HCEC 1CT (cell line): Measurements from ENCODE around the gene CUBN.
A peak's percentile ranks its signal among the peaks of the same experiment; 100 is the strongest.

ENCODE experiments used
- DNase-seq: peaks from one replicate; pipeline ENCODE4 v3.0.0-alpha.2; 2017

The CUBN gene

DNA sequence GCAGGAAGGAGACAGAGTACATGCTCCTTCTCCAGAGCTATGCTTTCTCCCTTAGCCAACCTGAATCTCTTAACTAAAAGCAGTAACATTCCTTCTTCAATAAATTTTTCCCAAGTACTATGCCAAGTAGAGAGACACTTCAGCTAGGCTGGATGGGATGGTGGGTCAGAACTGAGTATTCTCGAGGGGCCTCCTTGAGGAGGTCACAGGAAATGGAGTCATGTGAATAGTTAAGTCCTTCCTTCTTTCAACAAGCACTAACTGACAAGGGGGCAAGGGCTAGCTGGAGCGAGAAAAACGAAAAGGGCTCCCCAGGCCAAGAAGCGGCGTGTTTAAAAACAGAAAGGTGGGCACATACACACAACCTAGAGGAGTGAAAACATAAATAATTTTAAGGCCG lies 317.8 kb downstream of the CUBN start:
- DNase-seq: no peak

DNA sequence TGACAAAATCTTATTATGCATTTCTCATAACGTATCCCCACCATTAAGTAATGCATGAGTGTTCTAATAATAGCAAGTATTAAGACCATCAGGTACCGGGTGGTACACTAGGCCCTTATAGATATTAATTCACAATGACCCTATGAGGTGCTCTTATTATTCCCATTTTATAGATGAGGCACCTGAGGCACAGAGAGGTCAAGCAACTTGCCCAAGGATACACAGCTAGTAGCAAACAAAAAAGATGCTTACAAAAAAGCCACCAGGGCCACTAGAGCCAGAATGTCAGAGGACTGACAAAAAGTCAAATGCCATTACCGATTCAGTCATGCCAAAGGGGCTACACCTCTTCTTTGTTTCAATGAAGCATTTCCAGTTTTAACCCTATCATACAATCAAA lies 318.3 kb downstream of the CUBN start:
- no peak for DNase-seq

DNA sequence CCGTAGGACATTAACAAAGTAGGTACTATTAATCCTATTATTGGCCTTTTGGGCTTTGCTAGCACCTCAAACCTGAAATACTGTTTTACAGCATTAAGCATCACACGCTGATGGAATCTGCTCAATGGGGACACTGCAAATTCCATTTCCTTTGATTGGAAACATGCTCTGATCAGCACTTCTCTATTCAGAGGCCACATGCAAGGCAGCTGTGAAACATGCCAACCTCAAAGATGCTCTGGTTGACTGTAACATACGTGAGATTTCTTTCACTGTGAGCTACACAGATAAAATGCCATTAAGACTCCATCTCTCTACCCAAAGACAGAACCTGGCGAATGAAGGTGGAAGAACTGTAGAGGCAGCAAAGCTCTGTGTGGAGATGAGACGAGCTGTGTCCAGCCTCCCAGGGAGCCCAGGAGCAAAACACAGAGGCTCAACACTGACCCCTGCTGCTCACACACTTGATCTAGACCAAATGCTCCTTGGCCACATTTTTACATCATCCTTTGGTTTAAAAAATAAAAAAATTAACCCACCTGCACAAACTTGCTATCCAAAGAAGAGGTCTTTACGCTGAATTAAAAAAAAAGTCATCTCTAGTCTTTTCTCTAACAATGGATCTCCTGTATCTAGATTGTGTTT lies 320.4 kb downstream of the CUBN start:
- peak; percentile 54 for DNase-seq

DNA sequence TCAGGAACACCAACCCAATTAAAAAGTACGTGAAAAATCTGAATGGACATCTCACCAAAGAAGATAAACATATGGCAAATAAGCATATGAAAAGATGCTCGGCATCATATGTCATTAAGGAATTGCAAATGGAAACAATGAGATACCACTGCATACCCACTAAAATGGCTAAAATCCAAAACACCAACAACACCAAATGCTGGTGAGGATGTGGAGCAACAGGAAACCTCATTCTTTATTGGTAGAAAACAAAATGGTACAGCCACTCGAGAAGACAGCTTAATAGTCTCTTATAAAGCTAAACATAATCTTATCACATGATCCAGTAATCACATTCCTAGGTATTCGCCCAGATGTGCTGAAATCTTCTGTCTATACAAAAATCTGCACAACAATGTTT lies 325.5 kb downstream of the CUBN start:
- DNase-seq: no peak

DNA sequence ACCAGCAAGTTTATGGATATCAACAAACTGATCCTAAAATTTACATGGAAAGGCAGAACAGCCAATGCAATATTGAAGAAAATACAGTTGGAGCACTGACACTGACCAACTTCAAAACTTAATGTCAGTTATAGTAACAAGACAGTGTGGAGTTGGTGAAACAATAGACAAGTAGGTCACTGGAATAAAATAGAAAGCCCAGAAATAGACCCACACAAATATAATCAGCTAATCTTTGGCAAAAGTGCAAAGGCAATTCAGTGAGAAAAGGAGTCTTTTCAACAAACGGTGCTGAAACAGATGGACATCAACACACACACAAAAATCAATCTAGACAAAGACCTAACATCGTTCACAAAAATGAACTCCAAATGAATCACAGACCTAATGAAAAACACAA lies 326.1 kb downstream of the CUBN start:
- DNase-seq: no peak

DNA sequence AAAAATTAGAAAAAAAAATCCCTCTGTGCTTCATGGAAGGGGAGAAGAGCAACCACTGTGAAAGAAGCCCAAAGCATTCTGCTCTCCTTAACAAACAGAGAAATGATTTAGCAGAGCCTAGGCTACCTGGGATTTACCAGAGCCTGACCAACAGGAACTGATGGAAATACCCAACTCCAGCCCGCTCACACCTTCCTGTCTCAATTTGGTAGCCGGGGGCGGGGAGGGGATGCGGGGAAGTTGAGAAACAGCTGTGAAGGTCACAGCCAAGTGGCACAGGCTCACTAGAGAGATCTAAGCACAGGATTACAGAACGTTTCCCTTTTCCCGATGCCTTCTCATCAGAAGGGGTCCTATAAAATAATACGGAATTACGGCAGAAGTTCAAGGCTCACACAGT lies 330.0 kb downstream of the CUBN start:
- no peak for DNase-seq

DNA sequence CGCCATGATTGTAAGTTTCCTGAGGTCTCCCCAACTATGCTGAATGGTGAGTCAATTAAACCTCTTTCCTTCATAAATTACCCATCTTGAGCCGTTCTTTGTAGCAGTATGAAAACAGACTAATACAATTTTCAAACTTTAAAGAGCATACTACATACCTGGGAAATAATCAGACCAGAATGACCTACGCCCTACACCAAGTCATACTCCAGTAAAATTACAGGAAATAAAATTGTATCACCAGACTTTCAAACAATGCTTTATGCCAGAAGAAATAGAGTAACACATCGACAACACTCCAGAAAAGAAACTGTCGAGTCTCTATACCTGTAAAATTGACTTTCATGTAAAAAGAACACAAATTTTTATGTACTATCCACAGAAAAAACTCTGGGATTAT lies 331.0 kb downstream of the CUBN start:
- DNase-seq: no peak

DNA sequence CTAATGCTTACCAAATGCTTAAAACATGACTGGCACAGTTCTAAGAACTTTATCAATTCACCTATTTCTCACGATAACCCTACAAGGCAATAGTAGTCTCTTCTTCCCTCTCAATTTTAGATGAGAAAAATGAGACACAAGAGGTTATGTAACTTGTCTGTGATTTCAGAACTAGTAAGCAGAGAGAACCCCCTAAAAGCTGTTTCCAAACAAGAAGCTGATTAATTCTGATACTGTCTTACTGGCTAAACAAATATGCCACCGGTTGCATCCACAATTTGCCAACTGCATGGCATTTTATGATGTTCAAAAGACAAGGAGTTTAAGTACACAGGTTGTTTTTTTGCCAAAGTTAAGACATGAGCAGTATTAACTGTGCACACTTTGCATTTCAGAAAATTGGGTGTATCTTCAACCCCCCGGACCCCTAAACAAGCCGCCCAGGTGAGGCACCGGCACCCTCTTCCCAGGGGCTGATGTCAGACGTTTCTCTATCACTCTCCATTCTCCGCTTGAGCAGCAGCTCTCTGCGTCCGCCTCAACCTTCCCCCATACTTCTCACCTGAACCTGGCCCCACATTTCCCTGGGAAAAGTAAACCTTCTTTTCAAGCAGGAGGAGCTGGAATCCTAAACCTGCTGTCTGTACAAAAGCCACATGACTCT lies 334.1 kb downstream of the CUBN start:
- no peak for DNase-seq

DNA sequence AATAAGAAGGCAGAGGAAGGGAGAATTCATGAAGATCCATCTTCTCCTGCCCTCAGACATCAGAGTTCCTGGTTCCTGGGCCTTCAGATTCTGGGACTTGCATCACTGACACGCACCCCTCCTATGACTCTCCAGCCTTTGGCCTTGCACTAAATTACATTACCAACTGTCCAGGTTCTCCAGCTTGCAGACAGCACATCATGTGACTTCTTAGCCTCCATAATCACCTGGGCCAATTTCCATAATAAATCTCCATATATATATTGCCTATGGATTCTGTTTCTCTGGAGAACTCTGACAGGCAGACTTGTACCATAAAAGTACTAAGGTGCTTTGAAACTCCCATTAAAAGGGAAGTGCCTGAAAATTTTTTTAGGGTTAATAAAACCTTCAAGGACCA lies 335.6 kb downstream of the CUBN start:
- DNase-seq: no peak

DNA sequence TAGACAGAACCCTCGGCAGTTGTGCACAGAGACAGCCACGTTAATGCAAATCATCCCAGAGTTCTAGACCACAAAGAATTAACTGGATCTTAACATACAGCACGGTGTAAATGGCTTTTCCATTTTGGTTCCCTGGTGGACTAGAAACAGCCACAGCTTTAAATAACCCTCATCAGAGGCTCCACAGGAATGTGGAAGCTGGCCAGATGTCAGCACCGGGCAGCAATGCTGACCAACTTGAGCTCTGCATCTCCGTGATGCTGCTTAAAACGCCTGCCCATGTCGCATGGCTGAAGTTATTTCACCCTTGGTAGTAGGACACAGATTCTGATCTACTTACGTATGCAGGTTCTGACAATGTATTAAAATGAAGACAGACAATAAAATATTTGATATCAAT lies 336.9 kb downstream of the CUBN start:
- no peak for DNase-seq

DNA sequence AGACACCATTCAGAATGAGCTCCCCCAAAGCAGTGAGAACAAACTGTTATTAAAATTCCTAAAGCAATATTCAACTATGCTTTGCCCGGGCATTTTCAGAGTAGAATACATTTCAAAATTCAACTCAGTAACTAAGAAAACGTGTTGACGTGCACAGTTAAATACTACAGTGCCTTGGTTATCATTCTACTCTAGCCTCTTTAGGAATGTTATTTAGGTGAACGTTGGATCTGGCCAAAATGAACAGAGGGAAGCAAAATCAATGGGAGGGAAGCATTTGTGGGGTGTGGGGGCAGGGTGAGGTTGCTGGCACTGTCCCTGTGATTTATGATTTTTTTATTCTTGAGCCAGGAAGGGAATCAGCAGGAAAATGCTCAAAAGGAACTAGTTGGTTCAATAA lies 339.8 kb downstream of the CUBN start:
- DNase-seq: no peak

DNA sequence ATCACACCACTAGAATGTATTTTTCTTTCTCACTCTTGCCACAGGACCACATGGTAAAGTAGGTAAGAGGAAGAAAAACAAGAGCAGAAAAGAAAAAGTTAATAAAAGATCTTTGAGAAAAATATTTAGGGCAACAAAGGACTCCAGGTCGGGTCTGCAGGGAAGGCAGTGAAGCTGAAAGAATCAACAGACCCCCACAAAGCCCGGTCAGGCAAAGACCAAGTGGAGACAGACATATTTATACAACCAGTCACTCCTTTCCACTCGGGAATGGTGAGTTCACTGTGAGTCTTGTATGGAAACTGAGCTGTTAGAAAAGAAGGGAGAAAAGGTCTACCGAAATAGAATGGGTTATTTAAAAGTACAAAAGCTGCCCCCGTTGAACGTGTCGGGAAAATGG lies 340.4 kb downstream of the CUBN start:
- DNase-seq: no peak

DNA sequence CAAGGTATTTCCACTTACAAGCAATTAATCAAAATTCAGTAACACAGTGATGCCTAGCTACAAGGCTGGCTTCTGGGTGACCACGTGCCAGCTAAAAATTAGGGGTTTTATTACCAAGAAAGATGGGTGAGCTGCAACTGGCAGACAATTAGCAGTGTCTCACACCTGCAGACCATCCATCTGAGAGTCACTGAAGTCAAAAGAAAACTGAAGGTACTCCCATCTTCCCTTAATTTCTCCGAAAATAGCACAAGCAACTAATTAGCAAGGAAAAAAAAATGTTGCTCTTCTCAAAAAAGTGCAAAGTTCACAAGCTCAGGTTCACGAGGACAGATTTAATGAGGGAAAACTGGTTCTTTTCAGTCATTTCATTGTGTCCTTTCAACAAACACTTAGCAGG lies 340.8 kb downstream of the CUBN start:
- DNase-seq: no peak

DNA sequence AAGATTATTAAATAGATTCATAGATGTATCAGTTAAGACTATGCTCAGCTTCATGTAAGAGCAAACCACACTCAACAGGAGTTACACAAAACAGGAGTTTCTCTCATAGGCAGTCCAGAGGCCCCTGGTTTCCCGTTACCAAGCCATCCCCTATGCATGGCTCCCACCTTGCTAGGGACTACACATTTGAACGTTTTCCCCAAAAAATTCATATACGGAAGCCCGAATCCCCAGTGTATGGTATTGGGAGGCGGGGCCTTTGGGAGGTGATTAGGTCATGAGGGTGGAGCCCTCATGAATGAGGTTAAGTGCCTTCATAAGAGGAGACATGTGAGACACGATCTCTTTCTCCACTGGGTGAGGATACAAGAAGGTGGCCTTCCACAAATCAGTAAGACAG lies 341.5 kb downstream of the CUBN start:
- no peak for DNase-seq

DNA sequence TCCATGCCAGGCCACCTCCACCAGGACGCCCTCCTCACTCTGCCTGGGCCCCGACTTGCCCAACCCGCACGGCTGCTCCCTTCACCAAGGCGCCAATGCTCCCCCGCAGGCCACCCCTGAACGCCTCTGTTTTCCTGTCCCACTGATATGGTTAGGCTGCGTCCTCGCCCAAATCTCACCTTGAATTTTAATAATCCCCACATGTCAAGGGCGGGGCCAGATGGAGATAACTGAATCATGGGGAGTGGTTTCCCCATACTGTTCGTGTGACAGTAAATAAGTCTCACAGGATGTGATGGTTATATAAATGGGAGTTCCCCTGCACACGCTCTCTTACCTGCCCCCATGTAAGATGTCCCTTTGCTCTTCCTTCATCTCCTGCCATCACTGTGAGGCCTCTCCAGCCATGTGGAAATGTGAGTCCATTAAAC lies 342.2 kb downstream of the CUBN start:
- DNase-seq: no peak

DNA sequence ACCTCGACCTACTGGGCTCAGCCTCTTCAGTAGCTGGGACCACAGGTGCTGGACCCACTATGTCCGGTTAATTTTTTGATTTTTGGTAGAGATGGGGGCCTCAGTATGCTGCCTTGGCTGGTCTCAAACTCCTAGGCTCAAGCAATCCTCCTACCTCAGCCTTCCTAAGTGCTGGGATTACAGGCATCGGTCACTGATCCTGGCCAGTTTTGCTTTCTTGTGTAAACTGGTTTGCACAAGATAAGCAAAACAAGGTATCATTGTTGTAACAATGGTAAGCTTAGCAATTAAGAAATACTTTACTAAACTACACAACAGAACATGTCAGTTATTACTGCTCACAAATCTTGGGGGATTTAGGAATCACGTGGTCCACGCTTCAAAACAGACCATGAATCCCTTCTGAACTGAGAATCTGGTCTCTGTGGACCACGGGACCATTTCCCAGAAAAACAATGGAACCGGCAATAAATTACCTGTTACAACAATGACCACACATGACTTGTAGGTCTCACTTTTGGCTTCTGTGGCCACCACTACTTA lies 349.2 kb downstream of the CUBN start:
- DNase-seq: no peak

DNA sequence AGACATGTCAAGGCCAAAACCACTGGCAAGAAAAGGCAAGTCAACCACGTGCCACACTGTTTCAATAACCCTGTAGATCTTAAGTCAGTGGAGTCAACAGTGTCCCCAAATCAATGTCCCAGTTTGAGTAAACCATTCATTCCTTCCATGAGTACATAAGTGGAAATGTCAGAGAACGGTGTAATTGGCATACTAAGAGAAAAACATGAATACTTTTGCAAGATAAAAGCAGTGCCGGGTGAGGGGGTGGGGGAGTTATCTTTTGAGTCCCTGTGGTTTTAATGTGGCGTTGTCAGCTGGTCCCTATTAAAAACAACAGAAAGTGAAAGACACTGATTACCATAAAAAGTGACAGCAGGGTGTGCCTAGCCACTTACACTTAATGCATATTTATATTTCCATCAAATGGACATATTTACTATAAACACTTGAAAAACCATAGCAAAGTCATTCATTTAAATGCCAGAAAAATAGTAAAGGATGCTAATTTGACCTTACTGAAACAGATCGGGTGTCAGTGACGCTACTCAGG lies 350.2 kb downstream of the CUBN start:
- DNase-seq: no peak

DNA sequence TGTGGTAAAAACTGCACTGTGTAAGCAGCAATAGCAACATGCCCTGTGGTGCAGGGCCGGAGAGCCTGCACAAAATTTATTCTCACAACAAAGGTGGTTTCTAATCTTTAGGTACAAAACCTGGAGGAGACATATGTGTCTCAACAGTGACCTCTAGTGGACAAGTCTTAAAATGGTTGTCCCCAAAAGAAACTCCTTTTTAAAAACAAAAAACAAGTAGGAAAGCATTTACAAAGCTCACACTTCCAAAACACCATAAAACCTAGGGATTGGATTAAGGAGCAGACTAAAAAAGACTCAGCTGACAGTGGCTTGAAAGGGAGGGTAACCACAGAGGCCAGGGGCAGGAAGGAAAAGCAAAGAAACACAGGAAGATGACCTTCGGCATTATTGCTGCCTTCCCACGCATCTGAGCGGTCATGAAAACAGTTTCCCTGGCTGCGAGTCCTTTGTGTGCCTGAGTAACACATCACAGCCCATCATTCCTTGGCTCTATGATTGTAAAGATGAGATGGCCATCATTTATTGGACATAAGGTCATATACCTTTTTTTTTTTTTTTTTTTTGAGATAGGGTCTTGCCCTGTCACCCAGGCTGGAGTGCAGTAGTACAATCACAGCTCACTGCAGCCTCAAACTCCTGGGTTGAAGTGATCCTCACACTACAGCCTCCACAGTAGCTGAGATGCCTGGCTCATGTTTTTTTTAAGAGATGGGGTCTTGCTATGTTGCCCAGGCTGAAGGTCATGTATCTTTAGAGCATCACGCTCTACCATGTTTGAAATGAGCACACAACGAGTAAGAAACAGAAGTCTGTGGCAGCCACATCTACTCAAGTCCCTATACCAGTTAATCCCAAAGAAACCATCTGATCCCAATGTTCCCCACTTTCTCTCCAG lies 351.9 kb downstream of the CUBN start:
- DNase-seq: peak; percentile 43

DNA sequence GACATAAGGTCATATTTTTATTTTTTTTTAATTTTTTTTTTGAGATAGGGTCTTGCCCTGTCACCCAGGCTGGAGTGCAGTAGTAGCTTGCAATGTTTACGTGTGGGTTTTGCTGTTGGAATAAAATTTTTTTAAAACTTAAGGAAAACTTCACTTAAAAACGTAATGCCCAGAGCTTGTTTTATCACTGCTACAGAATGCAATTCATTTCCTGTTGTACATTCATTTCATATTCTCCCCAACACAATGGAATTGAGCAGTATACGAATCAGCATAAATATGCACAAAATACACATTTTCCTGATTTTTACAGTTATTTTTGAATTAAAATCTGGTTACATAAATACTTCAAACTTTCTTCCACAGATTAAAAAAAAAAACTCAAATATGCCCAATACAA lies 352.7 kb downstream of the CUBN start:
- no peak for DNase-seq
